CD4-positive, alpha-beta T cell treated with Interleukin-4 for 1 hour (primary cell): ENCODE data around the gene PNCK.
"Not testable (repeated sequence)": the region's sequence is repeated elsewhere in the genome, so short reads cannot be mapped to it uniquely, and the experiment has no call there.

Experiments
- DNase-seq, 2 donors: peaks; one replicate each; pipeline ENCODE4 v3.0.0-alpha.2; 2020 to 2022

PNCK gene

DNA sequence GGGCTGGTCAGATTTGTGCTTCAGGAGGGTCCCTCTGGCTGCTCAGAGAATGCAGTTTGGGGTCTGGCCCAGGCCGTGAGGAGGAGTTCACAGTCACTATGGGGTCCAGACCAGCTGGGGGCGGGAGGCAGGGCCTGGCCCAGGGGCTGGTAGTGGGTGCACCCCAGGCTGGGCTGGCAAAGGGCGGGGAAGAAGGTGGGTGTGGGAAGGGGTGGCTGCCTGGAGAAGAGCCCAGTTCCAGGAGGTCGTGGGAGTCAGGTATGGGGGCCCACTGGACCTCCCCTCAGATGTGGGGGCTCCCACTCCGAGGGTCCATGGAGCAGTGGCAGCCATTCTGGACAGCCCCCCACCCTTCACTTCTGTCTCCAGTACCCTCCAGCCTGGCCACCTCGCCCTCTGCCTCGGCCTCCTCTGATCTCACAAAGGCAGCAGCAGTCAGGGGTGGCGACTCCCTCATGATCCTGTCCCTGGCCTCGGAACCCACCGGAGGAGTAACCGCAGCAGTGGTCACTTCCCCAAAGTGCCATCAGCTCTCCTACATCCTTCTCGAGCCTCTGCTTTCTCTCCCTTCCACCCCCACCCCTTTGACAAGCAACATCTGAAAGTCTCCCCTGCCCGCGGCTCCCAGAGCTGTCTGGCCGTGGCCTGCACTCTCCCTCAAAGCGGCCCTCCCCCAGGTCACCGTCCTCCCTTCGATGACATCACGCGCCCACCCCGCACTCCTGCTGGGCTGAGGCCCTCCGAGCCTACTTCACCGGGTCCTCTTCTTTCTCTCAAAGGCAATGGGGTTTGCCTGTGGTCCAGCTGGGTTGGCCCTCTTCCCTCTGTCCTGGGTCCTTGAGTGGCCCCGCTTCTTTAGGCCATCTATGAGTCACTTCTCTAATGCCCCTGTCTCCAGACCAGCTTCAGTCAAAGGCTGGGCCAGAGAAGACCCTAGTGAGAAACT, 12.4 kb upstream of the PNCK start:
- DNase-seq = no peak

DNA sequence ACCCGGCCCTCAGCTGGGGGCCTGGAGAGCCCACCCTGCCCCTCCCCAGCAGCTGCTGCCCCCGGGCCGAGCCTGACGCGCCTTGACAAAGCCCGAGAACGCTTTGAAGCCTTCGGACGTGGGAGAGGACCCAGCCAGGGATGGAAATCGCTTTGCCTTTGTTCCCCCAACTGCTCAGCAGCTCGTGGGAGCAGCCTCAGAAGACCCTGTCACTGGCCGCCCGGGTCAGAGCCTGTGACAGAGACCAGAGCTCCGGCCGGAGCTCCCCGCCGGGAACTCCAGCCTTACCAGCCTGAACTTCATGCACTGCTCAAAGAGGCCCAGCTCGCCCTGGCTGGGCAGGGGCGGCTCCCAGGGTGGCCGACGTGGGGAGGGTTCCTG, 11.5 kb upstream of the PNCK start:
- no peak for DNase-seq

- DNase-seq = no peak
Measured at GRCh38 chrX:153684467-153685155, 11.0 kb upstream of the PNCK start.

GRCh38 chrX:153683486-153683885, 9.9 kb upstream of the PNCK start:
- not testable (repeated sequence) for DNase-seq

DNA sequence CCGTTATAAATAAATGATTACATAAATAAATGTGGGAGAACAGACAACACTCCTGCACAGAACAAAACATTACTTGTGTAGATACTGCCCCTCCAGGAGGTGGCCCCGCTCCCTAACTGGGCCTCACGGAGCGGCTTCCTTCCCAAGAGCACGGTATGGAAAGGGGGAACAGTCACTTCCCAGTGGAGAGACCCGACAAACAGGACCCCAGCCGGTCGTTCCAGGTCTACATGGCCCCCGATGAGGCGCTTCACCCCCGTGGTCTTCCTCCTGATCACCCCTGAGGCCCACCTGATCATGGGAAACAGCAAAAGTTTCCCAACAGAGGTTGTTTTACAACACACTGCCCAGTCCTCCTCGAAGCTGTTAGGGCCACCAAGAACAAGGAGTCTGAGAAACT, 7.6 kb upstream of the PNCK start:
- no peak for DNase-seq

- no peak for DNase-seq
Measured at GRCh38 chrX:153674219-153674851, 722 bp upstream of the PNCK start.

- no peak for DNase-seq
Measured at GRCh38 chrX:153672531-153673427, 834 bp downstream of the PNCK start.

- DNase-seq = no peak
Measured at GRCh38 chrX:153671589-153672530, 1.8 kb downstream of the PNCK start.

GRCh38 chrX:153670748-153671588, 2.6 kb downstream of the PNCK start:
- no peak for DNase-seq

- no peak for DNase-seq
Measured at GRCh38 chrX:153669901-153670731, 3.5 kb downstream of the PNCK start.

GRCh38 chrX:153669174-153669890, 4.3 kb downstream of the PNCK start:
- peak; percentile 35 to 36 for DNase-seq

DNA sequence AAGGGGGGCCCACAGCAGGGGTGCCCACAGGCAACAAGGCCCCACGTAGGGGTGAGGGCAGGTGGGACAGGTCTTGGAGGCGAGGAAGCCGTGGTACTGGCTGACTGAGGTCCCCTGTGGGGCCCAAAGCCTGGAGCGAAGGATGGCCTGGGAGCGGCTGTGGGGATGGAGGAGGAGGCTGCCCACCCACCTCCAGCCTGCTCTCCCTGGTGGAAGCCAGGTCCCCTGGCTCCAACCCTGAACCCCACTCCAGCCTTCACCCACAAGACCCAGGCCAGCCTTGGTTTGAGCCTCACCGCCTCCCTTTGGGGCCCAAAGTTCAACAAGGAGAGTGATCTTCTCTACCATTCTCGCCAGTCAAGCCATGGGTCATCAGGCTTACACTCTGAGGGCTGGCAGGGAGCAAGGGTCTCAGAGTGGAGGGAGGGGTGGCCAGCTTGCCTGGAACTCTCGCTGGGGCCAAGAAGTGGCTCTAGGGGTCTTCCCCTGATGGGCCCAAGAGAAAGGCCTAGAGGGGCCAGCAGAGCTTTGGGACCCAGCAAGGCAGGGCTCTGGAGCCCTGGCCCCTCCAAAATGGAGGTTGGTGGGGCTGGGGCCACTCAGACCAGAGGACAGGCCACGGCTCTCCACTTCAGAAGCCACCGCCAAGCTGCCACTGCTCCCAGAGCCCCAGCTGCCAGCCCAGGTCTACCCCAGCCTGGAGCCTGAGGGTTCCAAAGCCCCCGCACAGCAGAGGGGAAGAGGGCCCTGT, 5.0 kb downstream of the PNCK start:
- no peak for DNase-seq

- peak; percentile 76 for DNase-seq
Measured at GRCh38 chrX:153667956-153668396, 5.6 kb downstream of the PNCK start.

DNA sequence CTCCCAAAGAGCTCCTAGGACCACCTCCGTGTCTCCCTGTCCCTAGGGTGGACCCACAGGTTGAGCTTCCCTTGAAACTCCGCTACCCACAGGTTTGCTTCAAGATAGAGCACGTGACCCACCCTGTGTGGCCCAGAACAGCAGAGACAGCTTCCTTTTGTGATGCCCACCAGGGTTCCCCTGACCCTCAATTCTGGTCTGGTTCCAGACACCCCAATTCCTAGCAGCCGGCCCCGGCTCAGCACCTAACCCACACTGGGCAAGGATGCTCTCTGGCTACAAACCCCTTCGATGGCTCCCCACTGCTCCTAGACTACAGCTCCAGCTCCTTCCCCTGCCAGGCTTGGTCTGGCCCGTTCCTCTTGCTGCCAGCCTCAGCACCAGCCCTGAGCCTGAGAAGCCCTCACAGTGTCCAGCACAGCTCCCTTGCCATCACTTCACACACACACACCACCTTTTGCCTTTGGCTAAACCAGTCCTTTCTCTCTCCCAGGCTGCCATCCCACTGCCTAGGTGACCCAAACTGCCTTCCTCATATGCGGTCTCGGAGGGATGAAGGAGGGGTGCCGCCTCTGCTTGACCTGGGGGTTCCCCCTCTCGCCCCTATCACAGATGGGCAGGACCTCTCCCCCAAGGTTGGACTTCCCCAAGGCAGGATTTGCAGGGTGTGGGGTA, 6.2 kb downstream of the PNCK start:
- DNase-seq = no peak

- no peak for DNase-seq
Measured at GRCh38 chrX:153665726-153666306, 7.8 kb downstream of the PNCK start.

DNA sequence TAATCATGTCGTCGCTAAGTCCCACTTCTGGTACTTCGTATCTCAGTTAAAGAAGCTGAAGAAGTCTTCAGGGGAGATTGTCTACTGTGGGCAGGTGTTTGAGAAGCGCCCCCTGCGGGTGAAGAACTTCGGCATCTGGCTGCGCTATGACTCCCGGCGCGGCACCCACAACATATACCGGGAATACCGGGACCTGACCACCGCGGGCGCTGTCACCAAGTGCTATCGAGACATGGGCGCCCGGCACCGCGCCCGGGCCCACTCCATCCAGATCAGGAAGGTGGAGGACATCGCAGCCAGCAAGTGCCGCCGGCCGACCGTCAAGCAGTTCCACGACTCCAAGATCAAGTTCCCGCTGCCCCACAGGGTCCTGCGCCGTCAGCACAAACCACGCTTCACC, 11.3 kb downstream of the PNCK start:
- peak; percentile 63 for DNase-seq

GRCh38 chrX:153659268-153659667, 14.3 kb downstream of the PNCK start:
- no peak for DNase-seq
